Mesothelial cell of epicardium (in vitro differentiated cells): ENCODE results near the gene IGF2R. TPM values are rescaled to one million over a fixed set of nuclear protein-coding genes. Genes with fewer than 3 reads are reported as not detected.

Experiments
- DNase-seq, 2 experiments: peaks; one replicate each; pipeline ENCODE4 v3.0.0; 2021; ENCODE audit warnings: low spot score in 2 of 2; ENCODE audit not compliant: unreplicated experiment in 2 of 2
- H3K27ac Mint-ChIP-seq: 2 replicates; pipeline ENCODE4 v1.8.0; 2021; ENCODE audit warnings: mixed read lengths
- H3K27me3 Mint-ChIP-seq: 2 replicates; pipeline ENCODE4 v1.8.0; 2021; ENCODE audit warnings: low read depth, mixed read lengths
- H3K36me3 Mint-ChIP-seq: 2 replicates; pipeline ENCODE4 v1.8.0; 2021; ENCODE audit warnings: mixed read lengths
- H3K4me1 Mint-ChIP-seq: 2 replicates; pipeline ENCODE4 v1.8.0; 2021; ENCODE audit warnings: mixed read lengths
- H3K4me3 Mint-ChIP-seq: 2 replicates; pipeline ENCODE4 v1.8.0; 2021; ENCODE audit warnings: mild to moderate bottlenecking, moderate library complexity, mixed read lengths
- H3K9me3 Mint-ChIP-seq: 2 replicates; pipeline ENCODE4 v1.8.0; 2021; ENCODE audit warnings: mixed read lengths
- total RNA-seq: library from RNA; stranded (reverse); gene quantifications from 3 replicates; pipeline ENCODE4 v1.2.1, GENCODE V29; 2021
- TF ChIP-seq, protein P1 (sequence below): fragments of 200-600 bp; sonication (generic); IDR thresholded peaks from one replicate; pipeline ENCODE4 v1.5.0; 2021; ENCODE audit warnings: antibody characterized with exemption; ENCODE audit not compliant: unreplicated experiment

Gene IGF2R
- total RNA-seq, 1 donor from 2014 or later, result 112 TPM

DNA sequence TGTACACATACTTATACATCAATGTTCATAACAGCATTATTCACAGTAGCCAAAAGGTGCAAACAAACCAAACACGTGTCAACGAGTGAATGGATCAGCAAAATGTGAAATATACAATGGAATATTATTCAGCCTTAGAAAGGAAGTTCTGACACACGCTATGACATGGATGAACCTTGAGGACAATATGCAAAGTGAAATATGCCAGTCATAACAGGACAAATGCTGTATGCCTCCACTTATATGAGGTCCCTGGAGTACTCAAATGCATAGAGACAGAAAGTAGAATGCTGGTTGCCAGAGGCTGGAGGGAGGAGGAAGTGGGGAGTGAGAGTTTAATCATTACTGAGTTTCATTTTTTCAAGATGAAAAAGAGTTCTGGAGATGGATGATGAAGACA lies 37.8 kb upstream of the IGF2R start:
- Mint-ChIP-seq H3K27me3 (peaks cover 38% of the 10 kb centered on the region), H3K36me3 (no peaks in the 10 kb centered on the region), H3K27ac (no peak overlapping the region), H3K4me1 (peaks cover 12% of the 10 kb centered on the region), H3K9me3 (peaks cover 9% of the 10 kb centered on the region), H3K4me3 (no peak overlapping the region)
- TF ChIP-seq, protein P1, sequence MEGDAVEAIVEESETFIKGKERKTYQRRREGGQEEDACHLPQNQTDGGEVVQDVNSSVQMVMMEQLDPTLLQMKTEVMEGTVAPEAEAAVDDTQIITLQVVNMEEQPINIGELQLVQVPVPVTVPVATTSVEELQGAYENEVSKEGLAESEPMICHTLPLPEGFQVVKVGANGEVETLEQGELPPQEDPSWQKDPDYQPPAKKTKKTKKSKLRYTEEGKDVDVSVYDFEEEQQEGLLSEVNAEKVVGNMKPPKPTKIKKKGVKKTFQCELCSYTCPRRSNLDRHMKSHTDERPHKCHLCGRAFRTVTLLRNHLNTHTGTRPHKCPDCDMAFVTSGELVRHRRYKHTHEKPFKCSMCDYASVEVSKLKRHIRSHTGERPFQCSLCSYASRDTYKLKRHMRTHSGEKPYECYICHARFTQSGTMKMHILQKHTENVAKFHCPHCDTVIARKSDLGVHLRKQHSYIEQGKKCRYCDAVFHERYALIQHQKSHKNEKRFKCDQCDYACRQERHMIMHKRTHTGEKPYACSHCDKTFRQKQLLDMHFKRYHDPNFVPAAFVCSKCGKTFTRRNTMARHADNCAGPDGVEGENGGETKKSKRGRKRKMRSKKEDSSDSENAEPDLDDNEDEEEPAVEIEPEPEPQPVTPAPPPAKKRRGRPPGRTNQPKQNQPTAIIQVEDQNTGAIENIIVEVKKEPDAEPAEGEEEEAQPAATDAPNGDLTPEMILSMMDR, result no peak
- DNase-seq, result no peak

DNA sequence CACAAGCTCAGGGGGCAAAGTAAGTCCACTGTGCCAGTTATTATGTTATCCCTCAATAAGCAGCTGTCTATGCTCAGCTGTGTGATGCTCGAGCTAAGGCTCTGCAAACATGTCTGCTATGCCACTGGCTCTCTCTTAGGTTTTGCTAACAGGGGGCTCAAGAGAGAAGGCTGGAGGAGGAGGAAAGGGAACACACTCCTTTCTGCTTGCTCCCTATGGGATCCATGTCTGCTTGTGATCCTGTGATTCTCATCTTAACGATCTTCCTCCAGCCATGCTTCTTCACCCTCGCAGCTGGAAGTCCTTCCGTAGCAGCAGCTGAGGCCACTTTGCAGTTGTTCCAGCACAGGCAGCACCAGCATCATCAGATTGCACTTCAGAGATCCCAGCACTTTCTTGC lies 37.0 kb upstream of the IGF2R start:
- H3K36me3 Mint-ChIP-seq, result no peaks in the 10 kb centered on the region
- no peak overlapping the region for H3K27ac Mint-ChIP-seq
- peaks cover 10% of the 10 kb centered on the region for H3K9me3 Mint-ChIP-seq
- H3K27me3 Mint-ChIP-seq, result peaks cover 42% of the 10 kb centered on the region
- TF ChIP-seq, protein P1, result no peak
- no peak for DNase-seq
- H3K4me3 Mint-ChIP-seq, result no peak overlapping the region
- peaks cover 12% of the 10 kb centered on the region for H3K4me1 Mint-ChIP-seq

DNA sequence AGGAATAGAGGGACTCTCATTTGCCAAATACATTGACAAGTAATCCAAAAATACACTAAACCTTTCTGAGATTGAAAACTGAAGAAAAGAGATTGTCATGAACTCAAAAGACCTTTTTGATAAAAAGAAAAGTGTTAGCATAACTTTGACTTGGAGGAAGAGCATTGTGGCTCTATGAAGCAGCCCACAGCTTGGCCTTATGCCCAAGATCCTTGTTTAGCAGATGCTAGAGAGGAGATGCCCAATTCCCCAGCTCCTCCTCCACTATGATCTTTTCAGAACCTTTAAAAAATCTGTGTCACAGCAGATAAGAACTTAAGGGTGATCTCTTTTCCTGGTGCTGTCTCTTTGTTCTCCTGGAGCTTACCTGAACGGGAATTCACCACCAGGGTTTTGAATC lies 35.8 kb upstream of the IGF2R start:
- TF ChIP-seq, protein P1, result no peak
- Mint-ChIP-seq H3K27me3 (peaks cover 42% of the 10 kb centered on the region), H3K4me1 (peaks cover 12% of the 10 kb centered on the region), H3K36me3 (no peaks in the 10 kb centered on the region), H3K27ac (no peak overlapping the region), H3K9me3 (peaks cover 10% of the 10 kb centered on the region), H3K4me3 (no peak overlapping the region)
- DNase-seq, result no peak

DNA sequence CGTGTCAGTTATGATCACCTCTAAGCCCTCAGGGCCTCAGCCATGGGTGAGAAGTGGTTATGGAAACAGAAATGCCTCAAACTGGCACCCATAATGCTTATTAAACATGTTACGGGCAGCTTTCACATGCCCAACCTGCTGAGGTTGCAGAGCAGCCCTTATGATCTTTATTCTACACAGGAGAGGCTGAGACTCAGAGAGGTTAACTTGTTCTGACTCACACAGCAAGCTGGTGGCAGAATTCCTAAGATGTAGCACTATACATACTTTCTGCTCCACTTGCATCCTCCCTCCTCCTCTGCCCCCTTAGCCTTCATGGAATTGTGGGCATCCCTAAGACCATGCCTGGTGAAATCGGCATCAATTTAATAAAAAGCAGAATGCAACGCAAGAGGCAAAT lies 34.7 kb upstream of the IGF2R start:
- Mint-ChIP-seq H3K27ac (no peak overlapping the region), H3K4me3 (no peak overlapping the region), H3K4me1 (peaks cover 12% of the 10 kb centered on the region), H3K9me3 (peaks cover 15% of the 10 kb centered on the region), H3K27me3 (peaks cover 42% of the 10 kb centered on the region), H3K36me3 (no peaks in the 10 kb centered on the region)
- TF ChIP-seq, protein P1, result no peak
- no peak for DNase-seq

DNA sequence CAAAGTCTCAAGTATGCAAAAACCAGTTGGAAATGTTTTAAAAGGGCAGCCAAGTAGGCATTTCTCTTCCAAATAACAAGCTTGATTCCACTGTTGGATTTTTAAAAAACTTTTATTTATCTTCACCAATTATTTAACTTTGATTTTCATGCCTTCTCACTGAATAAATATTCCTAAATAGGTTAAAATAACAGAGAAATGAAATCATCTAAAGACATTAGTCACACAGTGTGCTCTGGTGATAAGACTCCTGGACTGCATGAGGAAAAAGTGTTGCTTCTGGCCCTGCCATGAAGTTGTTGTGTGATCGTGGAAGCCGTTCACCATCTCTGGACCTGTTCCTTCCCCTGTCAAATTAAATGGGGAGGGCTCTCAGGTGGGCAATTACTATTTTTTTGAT lies 33.8 kb upstream of the IGF2R start:
- no peaks in the 10 kb centered on the region for H3K36me3 Mint-ChIP-seq
- peaks cover 15% of the 10 kb centered on the region for H3K9me3 Mint-ChIP-seq
- no peak overlapping the region for H3K4me3 Mint-ChIP-seq
- peaks cover 5% of the 10 kb centered on the region for H3K4me1 Mint-ChIP-seq
- TF ChIP-seq, protein P1, result no peak
- DNase-seq, result no peak
- H3K27ac Mint-ChIP-seq, result no peak overlapping the region
- H3K27me3 Mint-ChIP-seq, result peaks cover 42% of the 10 kb centered on the region

DNA sequence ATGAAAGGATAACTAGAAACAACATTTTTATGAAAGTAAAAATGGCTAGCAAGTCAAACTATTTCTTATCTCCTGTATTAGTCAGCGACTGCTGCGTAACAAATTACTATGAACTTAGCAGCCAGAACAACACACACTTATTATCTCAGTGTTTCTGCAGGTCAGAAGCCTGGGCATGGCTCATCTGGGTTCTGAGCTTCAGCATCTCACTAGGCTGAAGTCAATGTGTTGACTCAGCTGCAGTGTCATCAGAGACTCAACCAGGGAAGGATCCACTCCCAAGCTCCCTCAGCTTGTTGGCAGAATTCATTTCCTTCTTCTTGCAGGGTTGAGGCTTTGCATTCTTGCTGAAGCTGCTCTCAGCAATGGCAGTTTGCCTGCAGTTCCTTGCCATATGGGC lies 33.2 kb upstream of the IGF2R start:
- Mint-ChIP-seq H3K4me3 (no peak overlapping the region), H3K4me1 (no peaks in the 10 kb centered on the region), H3K27me3 (peaks cover 42% of the 10 kb centered on the region), H3K9me3 (peaks cover 15% of the 10 kb centered on the region), H3K27ac (no peak overlapping the region), H3K36me3 (no peaks in the 10 kb centered on the region)
- no peak for DNase-seq
- TF ChIP-seq, protein P1, result no peak
